Memory B cell (primary cell): ENCODE measurements around the gene MVB12B.

ENCODE experiments used
- ATAC-seq: fragments of 150-1000 bp; cut with Tn5 transposase; 2 replicates; pipeline ENCODE4 v1.10.0; 2021; ENCODE audit warnings: low read depth, mild to moderate bottlenecking, moderate library complexity
- DNase-seq, 2 donors: peaks; one replicate each; pipeline ENCODE4 v3.0.0; 2022; ENCODE audit warnings: low spot score in 2 of 2
- H3K27ac Mint-ChIP-seq: one replicate; pipeline ENCODE4 v1.8.0; 2022; ENCODE audit warnings: mild to moderate bottlenecking, moderate library complexity, mixed read lengths
- H3K27me3 Mint-ChIP-seq: one replicate; pipeline ENCODE4 v1.8.0; 2022; ENCODE audit warnings: mixed read lengths
- H3K36me3 Mint-ChIP-seq: one replicate; pipeline ENCODE4 v1.8.0; 2022; ENCODE audit warnings: mild to moderate bottlenecking, mixed read lengths
- H3K4me1 Mint-ChIP-seq: one replicate; pipeline ENCODE4 v1.8.0; 2022; ENCODE audit warnings: mixed read lengths
- H3K4me3 Mint-ChIP-seq: one replicate; pipeline ENCODE4 v1.8.0; 2022; ENCODE audit warnings: mild to moderate bottlenecking, moderate library complexity, mixed read lengths
- H3K9me3 Mint-ChIP-seq: one replicate; pipeline ENCODE4 v1.8.0; 2022; ENCODE audit warnings: mixed read lengths

MVB12B gene

DNA sequence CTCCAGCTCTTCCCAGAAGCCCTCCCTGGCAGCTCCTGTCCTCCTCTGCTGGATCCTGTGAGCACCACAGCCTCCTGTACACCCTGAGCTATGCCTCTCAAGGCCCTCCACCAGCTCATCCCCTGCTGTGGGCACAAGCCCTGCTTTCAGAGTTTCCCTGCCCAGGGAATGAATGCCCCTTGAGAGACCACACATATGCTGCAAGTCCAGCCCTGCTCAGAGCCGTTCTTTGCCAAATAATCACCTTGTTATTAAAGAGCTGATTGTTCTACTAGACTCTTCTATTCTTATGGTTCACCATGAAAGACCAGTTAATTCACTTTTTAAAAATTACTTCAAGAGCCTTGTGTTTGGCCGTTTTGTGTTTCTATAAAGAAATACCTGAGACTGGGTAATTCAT lies 121.5 kb downstream of the MVB12B start:
- Mint-ChIP-seq H3K27me3 (no peaks in the 10 kb centered on the region), H3K4me3 (no peak overlapping the region), H3K36me3 (no peaks in the 10 kb centered on the region), H3K27ac (no peak overlapping the region), H3K4me1 (peaks cover 4% of the 10 kb centered on the region), H3K9me3 (no peaks in the 10 kb centered on the region)
- DNase-seq (no peak), ATAC-seq (no peak)

DNA sequence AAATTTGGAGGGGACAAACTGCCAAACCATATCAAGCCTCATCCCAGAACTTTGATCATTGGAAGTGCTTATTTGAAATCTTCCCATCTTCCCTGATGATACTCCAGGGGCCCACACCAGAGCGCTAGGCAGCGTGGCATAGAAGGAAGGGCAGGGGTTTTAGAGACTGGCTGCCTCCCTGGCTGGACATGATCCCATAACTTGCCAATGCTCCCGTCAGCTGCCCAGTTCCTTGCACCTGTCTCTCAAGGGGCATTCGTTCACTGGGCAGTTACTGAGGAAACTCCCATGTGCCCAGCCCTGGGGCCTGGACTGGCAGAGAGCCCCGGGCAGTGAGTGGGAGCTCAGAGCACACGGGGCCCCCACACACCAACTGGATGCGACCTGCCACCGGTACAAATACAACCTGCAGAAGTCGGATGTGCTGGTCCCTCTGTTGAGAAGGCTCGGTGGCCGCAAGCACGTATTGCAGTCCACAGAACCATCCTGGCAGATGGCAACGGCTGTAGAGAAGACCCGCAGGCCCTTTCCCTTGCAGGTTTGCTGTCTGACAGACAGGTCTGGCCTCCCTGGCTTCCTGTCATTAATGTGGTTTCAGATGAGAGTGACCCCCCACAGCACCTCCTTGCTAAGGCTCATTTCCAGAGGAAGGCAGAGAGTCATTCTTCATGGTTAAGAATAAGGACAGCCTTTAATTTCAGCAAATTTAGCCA lies 122.4 kb downstream of the MVB12B start:
- H3K4me1 Mint-ChIP-seq = peaks cover 2% of the 10 kb centered on the region
- H3K9me3 Mint-ChIP-seq = no peaks in the 10 kb centered on the region
- DNase-seq (no peak), ATAC-seq (no peak)
- no peak overlapping the region for H3K27ac Mint-ChIP-seq
- no peaks in the 10 kb centered on the region for H3K36me3 Mint-ChIP-seq
- no peaks in the 10 kb centered on the region for H3K27me3 Mint-ChIP-seq
- no peak overlapping the region for H3K4me3 Mint-ChIP-seq

DNA sequence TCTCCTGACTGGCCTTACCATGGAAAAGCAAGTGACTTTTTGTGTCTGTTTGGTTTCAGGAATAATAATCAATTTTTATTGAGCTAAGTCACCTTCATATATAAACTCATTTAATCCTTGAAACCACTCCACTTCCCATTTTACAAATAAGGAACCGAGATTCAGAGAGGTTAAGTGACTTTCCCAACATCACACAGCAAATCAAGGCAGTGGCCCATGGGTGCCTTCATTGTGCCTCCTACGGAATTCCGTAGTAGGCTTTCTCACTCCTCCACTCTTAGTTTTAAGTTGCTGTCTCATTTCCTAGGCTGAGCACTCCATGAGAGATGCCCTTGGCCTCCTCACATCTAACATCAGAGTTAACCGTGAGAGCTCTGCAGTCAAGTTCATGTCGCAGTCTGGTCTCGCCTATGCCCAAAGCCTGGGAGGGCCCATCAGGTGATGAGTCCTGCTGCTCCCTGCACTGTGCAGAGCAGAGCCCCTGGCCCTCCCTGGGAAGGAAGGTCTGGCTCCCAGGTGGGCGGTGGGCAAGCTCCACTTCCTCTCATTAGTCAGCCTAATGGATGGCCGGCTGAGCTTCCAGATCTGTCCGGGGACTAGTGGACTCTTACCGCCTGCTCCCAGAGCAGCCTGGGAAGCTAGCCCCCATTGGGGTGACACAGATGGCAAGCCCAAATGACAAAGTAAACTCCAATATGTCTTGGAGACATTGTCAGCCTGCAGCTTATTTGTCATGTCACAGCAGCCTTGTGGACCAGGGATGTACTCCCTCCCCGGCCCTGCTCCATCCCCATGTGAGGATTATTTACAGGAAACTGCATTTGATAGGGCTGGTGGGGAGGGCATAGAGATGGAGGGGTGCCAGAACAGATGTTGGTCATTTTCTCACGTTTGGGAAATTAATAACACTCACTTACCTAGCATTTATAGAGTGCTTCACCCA lies 123.4 kb downstream of the MVB12B start:
- no peak overlapping the region for H3K4me3 Mint-ChIP-seq
- DNase-seq (no peak), ATAC-seq (no peak)
- H3K27ac Mint-ChIP-seq = no peak overlapping the region
- H3K9me3 Mint-ChIP-seq = no peaks in the 10 kb centered on the region
- H3K4me1 Mint-ChIP-seq = no peaks in the 10 kb centered on the region
- H3K36me3 Mint-ChIP-seq = peaks cover 1% of the 10 kb centered on the region
- H3K27me3 Mint-ChIP-seq = no peaks in the 10 kb centered on the region

DNA sequence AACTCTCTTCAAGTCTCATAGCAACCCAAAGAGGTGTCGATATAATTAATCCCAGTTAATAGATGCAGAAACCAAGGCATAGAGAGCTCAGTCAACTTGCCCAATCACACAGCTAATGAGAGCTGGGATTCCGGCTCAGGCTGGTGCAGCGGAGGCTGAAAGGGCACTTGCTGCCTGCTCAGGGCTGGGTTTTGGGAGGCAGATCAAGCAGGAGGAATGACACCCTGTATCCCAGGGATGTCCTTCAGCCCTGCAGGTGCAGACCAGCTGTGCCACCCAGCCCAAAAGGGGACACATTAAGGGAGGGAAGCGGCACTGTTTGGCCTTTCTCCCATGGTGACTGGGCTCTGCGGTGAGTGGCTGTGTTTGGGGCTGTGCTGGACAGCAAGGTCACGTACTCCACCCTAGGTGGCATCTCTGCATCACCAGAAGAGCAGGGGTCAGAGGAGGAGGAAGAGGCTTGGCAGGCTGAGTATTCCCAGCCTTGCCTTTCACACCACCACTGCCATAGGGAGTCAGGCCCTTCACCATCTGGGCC lies 124.1 kb downstream of the MVB12B start:
- no peak overlapping the region for H3K27ac Mint-ChIP-seq
- DNase-seq (no peak), ATAC-seq (no peak)
- H3K36me3 Mint-ChIP-seq = peaks cover 1% of the 10 kb centered on the region
- no peaks in the 10 kb centered on the region for H3K9me3 Mint-ChIP-seq
- no peak overlapping the region for H3K4me3 Mint-ChIP-seq
- H3K4me1 Mint-ChIP-seq = no peaks in the 10 kb centered on the region
- no peaks in the 10 kb centered on the region for H3K27me3 Mint-ChIP-seq

- Mint-ChIP-seq H3K4me3 (no peak overlapping the region), H3K27me3 (no peaks in the 10 kb centered on the region), H3K9me3 (no peaks in the 10 kb centered on the region), H3K36me3 (peaks cover 1% of the 10 kb centered on the region), H3K27ac (no peak overlapping the region), H3K4me1 (no peaks in the 10 kb centered on the region)
- ATAC-seq = no peak
- no peak for DNase-seq
Measured at GRCh38 chr9:126451316-126451885, 124.8 kb downstream of the MVB12B start.

DNA sequence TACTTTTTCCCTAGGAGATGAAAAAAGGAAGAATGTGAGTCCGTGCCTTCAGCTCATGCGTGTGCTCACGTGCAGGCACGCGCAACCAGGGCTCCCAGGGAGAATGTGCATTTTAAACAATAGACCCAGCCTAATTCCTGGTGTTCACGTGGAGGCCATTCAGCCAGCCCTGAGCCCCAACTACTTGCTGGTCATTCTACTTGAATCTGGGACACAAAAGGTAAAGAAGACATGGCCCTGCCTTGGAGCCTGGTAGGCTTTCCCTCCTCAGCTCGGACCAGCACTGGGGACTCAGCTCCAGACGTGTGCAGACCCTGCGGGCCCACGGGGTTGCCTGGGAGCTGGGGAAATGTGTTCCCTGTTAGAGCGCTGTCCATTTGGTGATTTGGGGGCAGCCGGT lies 125.5 kb downstream of the MVB12B start:
- DNase-seq (no peak), ATAC-seq (no peak)
- Mint-ChIP-seq H3K27me3 (no peaks in the 10 kb centered on the region), H3K4me1 (no peaks in the 10 kb centered on the region), H3K27ac (no peak overlapping the region), H3K36me3 (peaks cover 1% of the 10 kb centered on the region), H3K9me3 (no peaks in the 10 kb centered on the region), H3K4me3 (no peak overlapping the region)

- H3K27me3 Mint-ChIP-seq = no peaks in the 10 kb centered on the region
- no peak for ATAC-seq
- no peak overlapping the region for H3K4me3 Mint-ChIP-seq
- no peak for DNase-seq
- H3K4me1 Mint-ChIP-seq = no peaks in the 10 kb centered on the region
- H3K9me3 Mint-ChIP-seq = no peaks in the 10 kb centered on the region
- no peak overlapping the region for H3K27ac Mint-ChIP-seq
- H3K36me3 Mint-ChIP-seq = peaks cover 1% of the 10 kb centered on the region
Measured at GRCh38 chr9:126453156-126453963, 126.7 kb downstream of the MVB12B start.

GRCh38 chr9:126454215-126454614 lies 127.6 kb downstream of the MVB12B start:
- no peak for DNase-seq
- Mint-ChIP-seq H3K36me3 (peaks cover 1% of the 10 kb centered on the region), H3K27me3 (no peaks in the 10 kb centered on the region), H3K9me3 (no peaks in the 10 kb centered on the region), H3K4me1 (no peaks in the 10 kb centered on the region), H3K27ac (no peak overlapping the region), H3K4me3 (no peak overlapping the region)
- ATAC-seq = no peak

- DNase-seq = no peak
- Mint-ChIP-seq H3K4me1 (no peaks in the 10 kb centered on the region), H3K27ac (no peak overlapping the region), H3K9me3 (no peaks in the 10 kb centered on the region), H3K4me3 (no peak overlapping the region), H3K36me3 (peaks cover 1% of the 10 kb centered on the region), H3K27me3 (no peaks in the 10 kb centered on the region)
- ATAC-seq = no peak
Measured at GRCh38 chr9:126454795-126455194, 128.2 kb downstream of the MVB12B start.

DNA sequence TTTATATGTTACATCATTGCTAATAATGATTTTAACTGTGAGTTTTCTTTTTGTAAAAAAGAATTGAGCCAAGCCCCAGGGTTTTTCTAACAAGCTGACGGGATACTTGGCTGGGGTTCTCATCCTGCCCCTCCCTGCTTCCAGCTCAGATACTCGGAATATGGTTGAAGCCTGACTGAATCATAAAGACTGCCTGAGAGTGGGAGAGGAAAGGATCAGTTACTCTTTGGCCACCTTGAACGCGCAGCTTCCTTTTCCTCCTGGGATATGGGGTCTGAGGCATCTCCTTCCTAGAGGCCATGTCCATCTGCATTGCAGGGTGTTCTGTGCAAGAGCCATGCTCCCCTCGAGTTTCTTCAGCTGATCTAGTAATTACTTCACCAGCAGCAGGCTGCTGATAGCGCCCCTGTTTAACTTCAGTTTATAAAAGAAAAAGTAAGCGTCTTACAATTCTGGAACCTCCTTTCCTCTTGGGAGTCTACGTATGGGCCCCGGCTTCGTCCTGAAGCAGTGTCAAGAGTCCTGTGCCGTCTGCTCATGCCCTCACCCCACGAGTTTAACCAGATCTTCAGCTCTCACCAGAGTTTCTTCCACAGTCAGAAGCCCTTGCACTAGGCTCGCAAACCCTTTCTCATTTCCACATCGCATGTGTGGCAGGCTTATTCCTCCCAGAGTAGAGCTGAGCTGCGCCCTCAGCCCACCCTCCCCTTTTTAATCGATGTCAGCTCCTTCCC lies 130.0 kb downstream of the MVB12B start:
- peaks cover 1% of the 10 kb centered on the region for H3K36me3 Mint-ChIP-seq
- H3K27me3 Mint-ChIP-seq = no peaks in the 10 kb centered on the region
- no peak overlapping the region for H3K27ac Mint-ChIP-seq
- DNase-seq = no peak
- H3K4me1 Mint-ChIP-seq = no peaks in the 10 kb centered on the region
- no peaks in the 10 kb centered on the region for H3K9me3 Mint-ChIP-seq
- ATAC-seq = no peak
- no peak overlapping the region for H3K4me3 Mint-ChIP-seq

DNA sequence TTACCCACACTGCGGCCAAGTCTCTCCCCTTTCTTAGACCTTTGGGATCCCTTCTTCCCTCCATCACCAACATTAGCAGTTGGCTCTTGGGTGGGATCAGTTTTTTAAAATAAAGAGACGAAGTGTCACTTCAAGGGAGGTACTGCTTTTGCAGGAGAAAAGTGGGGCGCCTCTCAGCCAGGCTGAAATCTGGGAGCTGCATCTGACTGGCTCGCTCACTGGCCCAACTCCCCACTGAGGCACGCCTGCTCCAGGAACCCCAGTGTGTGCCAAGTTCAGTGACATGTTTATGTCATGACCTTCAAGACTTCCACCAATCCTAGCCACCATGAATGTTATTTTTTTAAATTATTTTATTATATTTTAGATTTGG lies 130.5 kb downstream of the MVB12B start:
- no peak overlapping the region for H3K27ac Mint-ChIP-seq
- no peak overlapping the region for H3K4me3 Mint-ChIP-seq
- DNase-seq (no peak), ATAC-seq (no peak)
- no peaks in the 10 kb centered on the region for H3K9me3 Mint-ChIP-seq
- H3K36me3 Mint-ChIP-seq = peaks cover 1% of the 10 kb centered on the region
- no peaks in the 10 kb centered on the region for H3K27me3 Mint-ChIP-seq
- no peaks in the 10 kb centered on the region for H3K4me1 Mint-ChIP-seq

- ATAC-seq (no peak), DNase-seq (no peak)
- Mint-ChIP-seq H3K9me3 (no peaks in the 10 kb centered on the region), H3K27me3 (no peaks in the 10 kb centered on the region), H3K4me1 (no peaks in the 10 kb centered on the region), H3K27ac (no peak overlapping the region), H3K4me3 (no peak overlapping the region), H3K36me3 (peaks cover 1% of the 10 kb centered on the region)
Measured at GRCh38 chr9:126457890-126458289, 131.3 kb downstream of the MVB12B start.

- peaks cover 3% of the 10 kb centered on the region for H3K36me3 Mint-ChIP-seq
- H3K4me1 Mint-ChIP-seq = no peaks in the 10 kb centered on the region
Measured at GRCh38 chr9:126459126-126459525, 132.5 kb downstream of the MVB12B start.

More at GRCh38 chr9:126459126-126459525, 132.5 kb downstream of the MVB12B start:
- H3K4me3 Mint-ChIP-seq = no peak overlapping the region
- no peak overlapping the region for H3K27ac Mint-ChIP-seq
- no peaks in the 10 kb centered on the region for H3K9me3 Mint-ChIP-seq
- DNase-seq = no peak
- ATAC-seq = no peak
- H3K27me3 Mint-ChIP-seq = no peaks in the 10 kb centered on the region
